Gastrocnemius medialis (tissue), 4 donors: ENCODE data around the gene MTM1. TPM values are rescaled to one million over a fixed set of nuclear protein-coding genes. Genes with fewer than 3 reads are reported as not detected.

ENCODE experiments used
- ATAC-seq, 2 donors: fragments of 150-250 bp; one replicate each; pipeline ENCODE4 v1.9.1; 2016
- DNase-seq, 2 donors: peaks; one replicate each; pipeline ENCODE4 v3.0.0-alpha.2; 2019
- H3K27ac ChIP-seq, 4 donors: fragments of 200-600 bp; sonication (generic); 1 replicate in 1 of 4; 2 replicates in 3 of 4; pipeline ENCODE4 v1.5.1; 2016 to 2018; ENCODE audit warnings: mild to moderate bottlenecking in 2 of 4, moderate library complexity in 1 of 4
- H3K27me3 ChIP-seq, 3 donors: fragments of 200-600 bp; sonication (generic) in 2 of 3; 1 replicate in 1 of 3; 2 replicates in 2 of 3; pipeline versions ENCODE4 v1.5.1 to v1.6.0; 2016 to 2019; ENCODE audit warnings: mild to moderate bottlenecking in 1 of 3, moderate library complexity in 1 of 3
- H3K36me3 ChIP-seq, 2 donors: fragments of 200-600 bp; sonication (generic) in 1 of 2; one replicate each; pipeline ENCODE4 v1.5.1; 2017 to 2018
- H3K4me1 ChIP-seq, 2 donors: fragments of 200-600 bp; sonication (generic) in 1 of 2; one replicate each; pipeline ENCODE4 v1.5.1; 2016 to 2017; ENCODE audit warnings: mild to moderate bottlenecking in 2 of 2
- H3K4me3 ChIP-seq, 4 donors: fragments of 200-600 bp; sonication (generic) in 3 of 4; 1 replicate in 1 of 4; 2 replicates in 3 of 4; pipeline ENCODE4 v1.5.1; 2016 to 2019; ENCODE audit warnings: mild to moderate bottlenecking in 2 of 4
- H3K9me3 ChIP-seq, 3 donors: fragments of 200-600 bp; sonication (generic) in 2 of 3; 1 replicate in 1 of 3; 2 replicates in 2 of 3; pipeline ENCODE4 v1.5.1; 2016 to 2019
- CTCF ChIP-seq, 5 experiments: fragments of 450-650 bp in 3 of 5; fragments of 200-600 bp in 2 of 5; sonication (generic) in 2 of 5; IDR thresholded peaks in 4 of 5; conservative IDR thresholded peaks in 1 of 5; 1 replicate in 4 of 5; 2 replicates in 1 of 5; pipeline ENCODE4 v1.5.1; 2016 to 2019; ENCODE audit warnings: antibody characterized with exemption in 5 of 5, mild to moderate bottlenecking in 3 of 5, moderate library complexity in 3 of 5
- POLR2A ChIP-seq, 2 donors: fragments of 450-650 bp; IDR thresholded peaks; one replicate each; pipeline ENCODE4 v1.6.1; 2017; ENCODE audit warnings: antibody characterized with exemption in 2 of 2, mild to moderate bottlenecking in 2 of 2, moderate library complexity in 2 of 2
- in situ Hi-C, 4 donors: fragments of 200-750 bp; cut with MboI; loops; one replicate each; pipeline versions ENCODE4 v1.15.0 to v1.8.0; 2017; ENCODE audit warnings: low sequenced_read_pairs in 4 of 4
- intact Hi-C: fragments of 100-400 bp; cut with DNase I; formaldehyde crosslinking; loops from one replicate; pipeline ENCODE4 v1.15.1; 2023; ENCODE audit warnings: low total_unique reads
- total RNA-seq, 4 donors: library from RNA; depleted of rRNA; stranded (reverse); fragments of >200 nt; gene quantifications; one replicate each; pipeline versions ENCODE4 v1.1.0 to v1.2.3, GENCODE V29; 2016

The MTM1 gene
- total RNA-seq, 4 donors from 2014 or later, result 6.3 to 18.1 (median 11.5) TPM

- intact Hi-C loops, result loop anchor here (2.0 to 10.0 kb wide), 2 partner anchors 205 to 623 kb away; partner anchors contain the start of gene MAMLD1
- peak overlapping the region; percentile 37 to 47 (median 39) for H3K4me3 ChIP-seq
- TF ChIP-seq CTCF (IDR thresholded peaks at IDR 0.05 in 4 of 5, conservative IDR thresholded peaks at IDR 0.05 in 1 of 5) (no peak), POLR2A (IDR thresholded peaks at IDR 0.05) (no peak)
- peak overlapping the region; percentile 14 to 72 (median 53) for H3K27ac ChIP-seq
- no peaks in the 10 kb centered on the region for H3K9me3 ChIP-seq
- peaks cover 16 to 23% of the 10 kb centered on the region in 2 donors for H3K4me1 ChIP-seq
- DNase-seq (no peak), ATAC-seq (peak; percentile 20 to 25)
- no peaks in the 10 kb centered on the region for H3K27me3 ChIP-seq
- H3K36me3 ChIP-seq, result no peaks in the 10 kb centered on the region
- in situ Hi-C loops, result no loop called here
These were observed 639 bp upstream of the MTM1 start for GRCh38 chrX:150567645-150568319.

- TF ChIP-seq POLR2A (IDR thresholded peaks at IDR 0.05) (no peak), CTCF (IDR thresholded peaks at IDR 0.05 in 4 of 5, conservative IDR thresholded peaks at IDR 0.05 in 1 of 5) (no peak)
- Histone ChIP-seq H3K27ac (peak overlapping the region; percentile 76 to 87 (median 82)), H3K27me3 (no peaks in the 10 kb centered on the region), H3K9me3 (no peaks in the 10 kb centered on the region), H3K4me3 (peak overlapping the region; percentile 64 to 71 (median 70)), H3K36me3 (no peaks in the 10 kb centered on the region), H3K4me1 (peaks cover 16 to 31% of the 10 kb centered on the region in 2 donors)
- no peak for DNase-seq
- in situ Hi-C loops, result no loop called here
- intact Hi-C loops, result loop anchor here (2.0 to 10.0 kb wide), 2 partner anchors 206 to 624 kb away; partner anchors contain the start of gene MAMLD1
- ATAC-seq, result peak in 1 of 2 donors; percentile 39
These were observed 695 bp downstream of the MTM1 start for GRCh38 chrX:150569155-150569477.

GRCh38 chrX:150570512-150570911 is 2.1 kb downstream of the MTM1 start:
- intact Hi-C loops (no loop called here), in situ Hi-C loops (no loop called here)
- Histone ChIP-seq H3K4me3 (no peak overlapping the region), H3K9me3 (no peaks in the 10 kb centered on the region), H3K36me3 (no peaks in the 10 kb centered on the region), H3K27me3 (no peaks in the 10 kb centered on the region), H3K4me1 (peaks cover 21 to 34% of the 10 kb centered on the region in 2 donors), H3K27ac (no peak overlapping the region)
- ATAC-seq (no peak), DNase-seq (no peak)
- TF ChIP-seq CTCF (IDR thresholded peaks at IDR 0.05 in 4 of 5, conservative IDR thresholded peaks at IDR 0.05 in 1 of 5), result no peak

GRCh38 chrX:150572206-150572605 is 3.8 kb downstream of the MTM1 start:
- intact Hi-C loops, result no loop called here
- DNase-seq, result no peak
- Histone ChIP-seq H3K4me3 (no peak overlapping the region), H3K27me3 (no peaks in the 10 kb centered on the region), H3K36me3 (no peaks in the 10 kb centered on the region), H3K4me1 (peaks cover 21 to 37% of the 10 kb centered on the region in 2 donors), H3K9me3 (no peaks in the 10 kb centered on the region), H3K27ac (peak overlapping the region in 2 of 4 donors; percentile 31 to 42)
- ATAC-seq, result no peak
- in situ Hi-C loops, result no loop called here
- TF ChIP-seq POLR2A (IDR thresholded peaks at IDR 0.05) (no peak), CTCF (IDR thresholded peaks at IDR 0.05 in 4 of 5, conservative IDR thresholded peaks at IDR 0.05 in 1 of 5) (no peak)
